Osteocyte (in vitro differentiated cells): ENCODE measurements around the gene SWI5. TPM values are rescaled to one million over a fixed set of nuclear protein-coding genes. Genes with fewer than 3 reads are reported as not detected.
A peak's percentile ranks its signal among the peaks of the same experiment; 100 is the strongest.

Experiments used
- DNase-seq: peaks from one replicate; pipeline ENCODE4 v3.0.0; 2021; ENCODE audit warnings: mixed read lengths; ENCODE audit not compliant: unreplicated experiment; ENCODE audit errors: extremely low spot score
- H3K27ac Mint-ChIP-seq: one replicate; pipeline ENCODE4 v1.8.0; 2021; ENCODE audit warnings: mild to moderate bottlenecking, mixed read lengths; ENCODE audit not compliant: unreplicated experiment
- H3K27me3 Mint-ChIP-seq: one replicate; pipeline ENCODE4 v1.8.0; 2021; ENCODE audit warnings: mixed read lengths; ENCODE audit not compliant: unreplicated experiment
- H3K36me3 Mint-ChIP-seq: one replicate; pipeline ENCODE4 v1.8.0; 2021; ENCODE audit warnings: mixed read lengths; ENCODE audit not compliant: unreplicated experiment
- H3K4me1 Mint-ChIP-seq: one replicate; pipeline ENCODE4 v1.8.0; 2021; ENCODE audit warnings: mixed read lengths; ENCODE audit not compliant: unreplicated experiment
- H3K4me3 Mint-ChIP-seq: one replicate; pipeline ENCODE4 v1.8.0; 2021; ENCODE audit warnings: mild to moderate bottlenecking, moderate library complexity, mixed read lengths; ENCODE audit not compliant: unreplicated experiment
- H3K9me3 Mint-ChIP-seq: one replicate; pipeline ENCODE4 v1.8.0; 2021; ENCODE audit warnings: mixed read lengths; ENCODE audit not compliant: unreplicated experiment
- total RNA-seq: library from RNA; stranded (reverse); gene quantifications from 2 replicates; pipeline ENCODE4 v1.2.1, GENCODE V29; 2021
- TF ChIP-seq, protein P1 (sequence below): fragments of 200-600 bp; sonication (generic); IDR thresholded peaks from 2 replicates; pipeline ENCODE4 v1.5.0; 2021; ENCODE audit warnings: antibody characterized with exemption, mild to moderate bottlenecking, moderate library complexity

Gene SWI5
- total RNA-seq, 1 donor from 2014 or later = 24.7 TPM

DNA sequence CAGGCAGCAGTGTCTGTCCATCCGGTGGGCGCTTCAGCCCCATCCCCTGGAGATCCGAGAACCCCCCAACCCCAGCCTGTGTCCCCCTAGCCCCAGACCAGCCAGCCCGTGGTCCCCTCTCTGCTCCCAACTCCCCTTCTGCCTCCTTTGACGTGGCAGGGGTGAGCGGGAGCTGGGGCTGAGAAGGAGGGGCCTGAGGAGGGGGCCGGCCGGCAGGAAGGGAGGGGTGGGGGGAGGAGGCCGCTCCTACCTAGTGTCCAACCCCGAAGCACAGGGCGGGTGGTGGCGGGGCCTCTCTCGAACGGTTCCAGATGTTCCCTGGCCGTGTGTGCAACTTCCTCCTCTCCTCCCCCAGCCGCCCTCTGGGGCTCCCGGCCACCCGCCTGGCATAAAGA is 31.2 kb upstream of the SWI5 start:
- peak overlapping the region; percentile 69 for H3K4me3 Mint-ChIP-seq

DNA sequence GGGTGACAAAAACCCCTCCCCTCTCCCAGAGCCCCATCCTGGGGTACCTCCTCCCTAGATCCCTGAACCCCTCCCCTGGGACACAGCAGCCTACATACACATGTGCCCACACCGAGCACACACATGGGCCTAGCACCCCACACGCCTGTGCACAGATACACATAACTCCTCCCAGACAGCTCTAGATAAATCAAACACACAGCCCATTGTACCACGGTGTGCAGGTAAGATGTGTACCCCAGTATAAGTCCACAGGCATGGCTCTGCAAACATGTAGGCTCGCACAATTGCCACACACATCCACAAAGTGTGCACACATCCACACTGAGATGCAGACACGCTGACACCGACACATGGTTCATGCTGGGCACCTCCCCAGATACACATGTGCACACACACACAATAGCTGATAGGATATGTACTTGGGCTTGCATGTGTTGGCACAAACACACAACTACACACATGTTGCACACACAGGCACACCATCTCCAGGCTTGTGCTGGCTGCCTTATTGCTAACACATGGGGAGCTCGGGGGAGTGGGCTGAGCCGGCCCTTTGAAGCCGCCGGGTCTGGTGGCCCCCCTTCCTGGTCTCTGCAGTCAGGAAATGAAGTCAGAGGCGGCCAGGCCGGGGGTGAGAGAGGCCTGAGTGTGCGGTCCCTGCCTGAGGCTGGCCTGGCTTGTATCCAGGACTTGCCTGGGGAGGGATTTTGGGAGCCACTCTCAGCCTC is 30.5 kb upstream of the SWI5 start:
- H3K27me3 Mint-ChIP-seq = no peaks in the 10 kb centered on the region
- TF ChIP-seq, protein P1, sequence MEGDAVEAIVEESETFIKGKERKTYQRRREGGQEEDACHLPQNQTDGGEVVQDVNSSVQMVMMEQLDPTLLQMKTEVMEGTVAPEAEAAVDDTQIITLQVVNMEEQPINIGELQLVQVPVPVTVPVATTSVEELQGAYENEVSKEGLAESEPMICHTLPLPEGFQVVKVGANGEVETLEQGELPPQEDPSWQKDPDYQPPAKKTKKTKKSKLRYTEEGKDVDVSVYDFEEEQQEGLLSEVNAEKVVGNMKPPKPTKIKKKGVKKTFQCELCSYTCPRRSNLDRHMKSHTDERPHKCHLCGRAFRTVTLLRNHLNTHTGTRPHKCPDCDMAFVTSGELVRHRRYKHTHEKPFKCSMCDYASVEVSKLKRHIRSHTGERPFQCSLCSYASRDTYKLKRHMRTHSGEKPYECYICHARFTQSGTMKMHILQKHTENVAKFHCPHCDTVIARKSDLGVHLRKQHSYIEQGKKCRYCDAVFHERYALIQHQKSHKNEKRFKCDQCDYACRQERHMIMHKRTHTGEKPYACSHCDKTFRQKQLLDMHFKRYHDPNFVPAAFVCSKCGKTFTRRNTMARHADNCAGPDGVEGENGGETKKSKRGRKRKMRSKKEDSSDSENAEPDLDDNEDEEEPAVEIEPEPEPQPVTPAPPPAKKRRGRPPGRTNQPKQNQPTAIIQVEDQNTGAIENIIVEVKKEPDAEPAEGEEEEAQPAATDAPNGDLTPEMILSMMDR = no peak
- peak overlapping the region; percentile 89 for H3K27ac Mint-ChIP-seq
- H3K36me3 Mint-ChIP-seq = peaks cover 6% of the 10 kb centered on the region
- no peaks in the 10 kb centered on the region for H3K9me3 Mint-ChIP-seq
- H3K4me1 Mint-ChIP-seq = peaks cover 38% of the 10 kb centered on the region
- H3K4me3 Mint-ChIP-seq = peak overlapping the region; percentile 60
- DNase-seq = no peak

More for the DNA sequence above, 31.2 kb upstream of the SWI5 start:
- H3K27ac Mint-ChIP-seq = peak overlapping the region; percentile 81
- H3K36me3 Mint-ChIP-seq = peaks cover 4% of the 10 kb centered on the region
- TF ChIP-seq, protein P1 = no peak
- H3K9me3 Mint-ChIP-seq = no peaks in the 10 kb centered on the region
- no peaks in the 10 kb centered on the region for H3K27me3 Mint-ChIP-seq
- peak; percentile 93 for DNase-seq
- H3K4me1 Mint-ChIP-seq = peaks cover 38% of the 10 kb centered on the region

DNA sequence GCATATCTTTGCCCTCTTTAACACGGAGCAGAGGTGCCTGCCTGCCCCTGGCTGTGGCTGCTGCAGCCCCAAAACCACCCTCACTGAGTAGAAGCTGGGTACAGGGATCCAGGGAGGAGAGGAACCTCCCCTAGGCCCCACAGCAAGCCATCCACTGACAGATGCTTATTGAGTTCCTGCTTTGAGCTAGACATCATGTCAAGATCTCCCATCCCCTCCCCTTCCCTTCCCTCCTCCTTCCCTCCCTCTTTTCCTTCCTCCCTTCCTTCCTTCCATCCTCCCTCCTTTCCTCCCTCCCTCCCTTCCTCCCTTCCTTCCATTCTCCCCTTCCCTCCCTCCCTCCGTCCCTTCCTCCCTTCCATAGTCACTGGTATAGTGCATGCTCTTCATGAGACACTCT is 29.6 kb upstream of the SWI5 start:
- Mint-ChIP-seq H3K4me3 (no peak overlapping the region), H3K9me3 (no peaks in the 10 kb centered on the region), H3K27ac (peak overlapping the region; percentile 89), H3K27me3 (no peaks in the 10 kb centered on the region), H3K4me1 (peaks cover 39% of the 10 kb centered on the region), H3K36me3 (peaks cover 6% of the 10 kb centered on the region)
- no peak for DNase-seq
- TF ChIP-seq, protein P1 = no peak

DNA sequence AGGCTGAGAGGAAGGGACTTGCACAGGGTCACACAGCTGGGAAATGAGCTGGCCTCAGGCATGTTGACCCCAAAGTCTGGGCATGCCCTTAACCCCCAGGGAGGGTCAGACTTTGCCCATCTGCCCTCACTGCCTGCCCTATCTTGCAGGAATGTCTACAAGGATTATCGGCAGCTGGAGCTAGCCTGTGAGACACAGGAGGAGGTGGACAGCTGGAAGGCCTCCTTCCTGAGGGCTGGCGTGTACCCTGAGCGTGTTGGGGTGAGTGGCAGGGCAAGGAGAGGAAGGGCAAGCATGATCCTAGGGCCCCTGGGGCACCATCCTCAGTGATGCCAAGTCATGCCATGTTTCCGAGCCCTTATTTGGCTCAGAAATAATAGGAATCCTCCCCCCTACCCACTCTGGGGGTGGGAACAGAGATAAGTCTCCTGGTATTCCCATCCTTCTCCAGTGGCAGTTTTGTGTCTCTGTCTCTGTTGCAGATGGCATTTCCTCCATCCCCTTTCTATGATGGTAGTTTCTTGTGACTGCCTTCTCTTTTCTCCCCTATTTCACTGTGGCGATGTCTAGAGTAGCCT is 28.8 kb upstream of the SWI5 start:
- Mint-ChIP-seq H3K36me3 (peaks cover 6% of the 10 kb centered on the region), H3K4me3 (no peak overlapping the region), H3K27ac (peak overlapping the region; percentile 59), H3K9me3 (no peaks in the 10 kb centered on the region), H3K27me3 (no peaks in the 10 kb centered on the region), H3K4me1 (peaks cover 39% of the 10 kb centered on the region)
- TF ChIP-seq, protein P1 = no peak
- DNase-seq = no peak

DNA sequence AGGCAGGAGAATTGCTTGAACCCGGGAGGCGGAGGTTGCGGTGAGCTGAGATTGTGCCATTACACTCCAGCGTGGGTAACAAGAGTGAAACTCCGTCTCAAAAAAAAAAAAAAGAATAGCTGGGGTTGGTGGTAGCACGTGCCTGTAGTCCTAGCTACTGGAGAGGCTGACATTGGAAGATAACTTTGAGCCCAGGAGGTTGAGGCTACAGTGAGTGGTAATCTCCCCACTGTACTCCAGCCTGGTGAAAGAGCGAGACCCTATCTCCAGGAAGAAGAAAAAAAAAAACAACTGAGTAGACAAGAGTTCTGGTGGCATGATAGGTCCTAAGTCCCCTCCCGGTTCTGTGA is 26.5 kb upstream of the SWI5 start:
- Mint-ChIP-seq H3K4me1 (peaks cover 22% of the 10 kb centered on the region), H3K36me3 (peaks cover 6% of the 10 kb centered on the region), H3K27me3 (no peaks in the 10 kb centered on the region), H3K9me3 (no peaks in the 10 kb centered on the region), H3K27ac (no peak overlapping the region), H3K4me3 (no peak overlapping the region)
- no peak for DNase-seq
- TF ChIP-seq, protein P1 = no peak
